HCT116 (cell line): ENCODE measurements around the gene ADGRF4. TPM values are rescaled to one million over a fixed set of nuclear protein-coding genes. Genes with fewer than 3 reads are reported as not detected.

Experiments used
- ATAC-seq: fragments of 200-7000 bp; cut with Tn5 transposase; 2 replicates; pipeline ENCODE4 v1.9.1; 2020; ENCODE audit warnings: mild to moderate bottlenecking, moderate library complexity
- BruUV-seq: library from RNA; stranded (reverse); fragments of 400-500 nt; replicated peaks from 2 replicates; lab custom pipeline; 2021; lab: Mats Ljungman, UMichigan
- CTCF ChIA-PET: fragments of 300-600 bp; sonication (Branson Sonifier 250); formaldehyde crosslinking; loops from one replicate; lab custom pipeline; 2021; ENCODE audit warnings: antibody characterized with exemption; lab: Charles Lee
- POLR2A ChIA-PET: fragments of 300-600, 350-600 bp; sonication (Branson Sonifier 250); formaldehyde crosslinking; loops from one replicate; lab custom pipeline; 2021; ENCODE audit warnings: antibody characterized with exemption; lab: Charles Lee
- RAD21 ChIA-PET, 2 experiments: fragments of 300-600 bp; sonication (Branson Sonifier 250); formaldehyde crosslinking; loops; one replicate each; lab custom pipeline; 2023; ENCODE audit warnings: low total read pairs in 2 of 2; ENCODE audit not compliant: uncharacterized antibody in 2 of 2, unreplicated experiment in 2 of 2, low non-redundant PET in 1 of 2; lab: Charles Lee
- DNase-seq: peaks from one replicate; pipeline ENCODE4 v3.0.0-alpha.2; 2010; ENCODE audit warnings: low read depth, low spot score
- H2AFZ ChIP-seq: fragments of 200-600 bp; shearing (Covaris generic), sonication (generic); 2 replicates; pipeline ENCODE4 v1.6.1; 2017; ENCODE audit warnings: low read depth, mixed run types, mixed read lengths, antibody characterized with exemption, low read length; ENCODE audit not compliant: poor library complexity, severe bottlenecking
- H3K27ac ChIP-seq: 2 replicates; pipeline ENCODE4 v1.5.1; 2012; ENCODE audit warnings: low read depth, low read length
- H3K27me3 ChIP-seq: fragments of 200-600 bp; sonication (generic); 2 replicates; pipeline ENCODE4 v1.6.1; 2016; ENCODE audit warnings: mixed run types, low read length, mixed read lengths; ENCODE audit not compliant: insufficient read depth
- H3K36me3 ChIP-seq, 2 experiments: fragments of 200-500 bp in 1 of 2; fragments of 200-600 bp in 1 of 2; sonication (Bioruptor generic) in 1 of 2; sonication (generic) in 1 of 2; 2 replicates each; pipeline versions ENCODE4 v1.5.1 to v1.6.1; 2014 to 2016; ENCODE audit warnings: low read length in 2 of 2, inconsistent platforms in 1 of 2, mixed read lengths in 1 of 2, mixed run types in 1 of 2; ENCODE audit not compliant: insufficient read depth in 2 of 2, control insufficient read depth in 1 of 2
- H3K4me1 ChIP-seq, 2 experiments: fragments of 200-600 bp in 1 of 2; sonication (generic) in 1 of 2; 2 replicates each; pipeline versions ENCODE4 v1.5.1 to v1.6.1; 2012 to 2017; ENCODE audit warnings: low read length in 2 of 2, inconsistent platforms in 1 of 2, mild to moderate bottlenecking in 1 of 2, mixed read lengths in 1 of 2, mixed run types in 1 of 2, moderate library complexity in 1 of 2; ENCODE audit not compliant: insufficient read depth in 2 of 2, control insufficient read depth in 1 of 2
- H3K4me2 ChIP-seq: fragments of 200-600 bp; sonication (generic); 2 replicates; pipeline ENCODE4 v1.6.1; 2017; ENCODE audit warnings: mixed run types, low read length, mixed read lengths
- H3K4me3 ChIP-seq, 2 experiments: fragments of 200-600 bp in 1 of 2; sonication (generic) in 1 of 2; replicated peaks in 1 of 2; 2 replicates each; pipeline ENCODE4 v1.5.1; 2011 to 2016; ENCODE audit warnings: low read length in 2 of 2, control low read depth in 1 of 2, low read depth in 1 of 2, mild to moderate bottlenecking in 1 of 2, mixed read lengths in 1 of 2, mixed run types in 1 of 2
- H3K79me2 ChIP-seq: fragments of 200-600 bp; sonication (generic); 2 replicates; pipeline ENCODE4 v1.6.1; 2017; ENCODE audit warnings: mild to moderate bottlenecking, mixed run types, low read length, moderate library complexity, mixed read lengths; ENCODE audit not compliant: insufficient read depth
- H3K9ac ChIP-seq: fragments of 200-600 bp; sonication (generic); 2 replicates; pipeline ENCODE4 v1.6.1; 2016; ENCODE audit warnings: low read length, mixed read lengths
- H3K9me2 ChIP-seq: fragments of 200-600 bp; sonication (generic), shearing (Covaris generic); 2 replicates; pipeline ENCODE4 v1.6.1; 2017; ENCODE audit warnings: mixed run types, mild to moderate bottlenecking, moderate library complexity; ENCODE audit not compliant: insufficient read depth
- H3K9me3 ChIP-seq, 2 experiments: fragments of 200-500 bp in 1 of 2; fragments of 200-600 bp in 1 of 2; sonication (Bioruptor generic) in 1 of 2; sonication (generic) in 1 of 2; 2 replicates each; pipeline ENCODE4 v1.6.1; 2014 to 2017; ENCODE audit warnings: low read length in 2 of 2, mixed read lengths in 2 of 2, inconsistent platforms in 1 of 2, low read depth in 1 of 2, mild to moderate bottlenecking in 1 of 2, mixed run types in 1 of 2, moderate library complexity in 1 of 2; ENCODE audit not compliant: control insufficient read depth in 1 of 2, insufficient read depth in 1 of 2
- H4K20me1 ChIP-seq: fragments of 200-600 bp; sonication (generic), shearing (Covaris generic); 2 replicates; pipeline ENCODE4 v1.6.1; 2017; ENCODE audit warnings: mixed run types, mild to moderate bottlenecking, moderate library complexity; ENCODE audit not compliant: insufficient read depth
- ATF3 ChIP-seq: IDR thresholded peaks from 2 replicates; pipeline ENCODE4 v1.6.1; 2012
- CEBPB ChIP-seq: IDR thresholded peaks from 2 replicates; pipeline ENCODE4 v1.6.1; 2012; ENCODE audit warnings: low read depth
- CTCF ChIP-seq, 3 experiments: fragments of 200-600 bp in 1 of 3; sonication (generic) in 1 of 3; IDR thresholded peaks in 2 of 3; conservative IDR thresholded peaks in 1 of 3; 2 replicates each; pipeline ENCODE4 v1.5.1; 2012 to 2017; ENCODE audit warnings: low read depth in 2 of 3, low read length in 2 of 3, antibody characterized with exemption in 1 of 3, borderline replicate concordance in 1 of 3, control low read depth in 1 of 3, mild to moderate bottlenecking in 1 of 3, mixed read lengths in 1 of 3, mixed run types in 1 of 3, moderate library complexity in 1 of 3; ENCODE audit not compliant: insufficient read depth in 1 of 3
- EGR1 ChIP-seq: IDR thresholded peaks from 2 replicates; pipeline ENCODE4 v1.6.1; 2012; ENCODE audit warnings: low read depth
- ELF1 ChIP-seq: IDR thresholded peaks from 2 replicates; pipeline ENCODE4 v1.6.1; 2012; ENCODE audit warnings: low read depth, borderline replicate concordance
- EZH2phosphoT487 ChIP-seq: fragments of 200-600 bp; IDR thresholded peaks from 2 replicates; pipeline ENCODE4 v1.6.1; 2018; ENCODE audit warnings: antibody characterized with exemption, borderline replicate concordance
- FOSL1 ChIP-seq: IDR thresholded peaks from 2 replicates; pipeline ENCODE4 v1.6.1; 2012; ENCODE audit warnings: low read depth
- MAX ChIP-seq: IDR thresholded peaks from 2 replicates; pipeline ENCODE4 v1.6.1; 2012
- POLR2A ChIP-seq: IDR thresholded peaks from 2 replicates; pipeline ENCODE4 v1.7.0; 2011; ENCODE audit warnings: borderline replicate concordance; ENCODE audit not compliant: insufficient read depth, insufficient read length; ENCODE audit errors: extremely low read depth
- POLR2AphosphoS5 ChIP-seq: IDR thresholded peaks from 2 replicates; pipeline ENCODE4 v1.6.1; 2011; ENCODE audit warnings: mild to moderate bottlenecking, low read depth, low read length, moderate library complexity
- RAD21 ChIP-seq: IDR thresholded peaks from 2 replicates; pipeline ENCODE4 v1.6.1; 2012; ENCODE audit warnings: low read depth, mild to moderate bottlenecking
- REST ChIP-seq: IDR thresholded peaks from 2 replicates; pipeline ENCODE4 v1.6.1; 2012; ENCODE audit warnings: low read depth
- SP1 ChIP-seq: IDR thresholded peaks from 2 replicates; pipeline ENCODE4 v1.6.1; 2012; ENCODE audit warnings: low read depth
- SRF ChIP-seq: IDR thresholded peaks from 2 replicates; pipeline ENCODE4 v1.6.1; 2012; ENCODE audit warnings: low read depth
- ZBTB33 ChIP-seq: IDR thresholded peaks from 2 replicates; pipeline ENCODE4 v1.6.1; 2011; ENCODE audit warnings: mild to moderate bottlenecking, low read length, moderate library complexity; ENCODE audit not compliant: insufficient replicate concordance; ENCODE audit errors: extremely low read depth
- ZNF274 ChIP-seq: fragments of 200-500 bp; sonication (Bioruptor generic); IDR thresholded peaks from 2 replicates; pipeline ENCODE4 v1.6.1; 2014; ENCODE audit warnings: mild to moderate bottlenecking, low read depth, low read length, inconsistent platforms
- intact Hi-C: fragments of 100-400 bp; cut with micrococcal nuclease; formaldehyde crosslinking; loops from 2 replicates; pipeline ENCODE4 v1.10.0; 2022
- total RNA-seq: library from RNA; stranded (reverse); gene quantifications from one replicate; pipeline ENCODE4 v1.2.1, GENCODE V29; 2021; ENCODE audit not compliant: unreplicated experiment

Gene ADGRF4
- total RNA-seq, 1 experiment from 2014 or later: not detected

GRCh38 chr6:47687432-47687831, 10.9 kb upstream of the ADGRF4 start:
- Histone ChIP-seq H3K9me2 (no peaks in the 10 kb centered on the region; the same call in 1 of the 2 replicates), H3K27ac (no peak overlapping the region), H3K36me3 (no peaks in the 10 kb centered on the region), H3K79me2 (no peaks in the 10 kb centered on the region), H3K9ac (no peak overlapping the region), H3K4me1 (no peaks in the 10 kb centered on the region), H4K20me1 (no peaks in the 10 kb centered on the region), H2AFZ (no peak overlapping the region)
- POLR2A ChIA-PET: no interaction called here
- no peak for ATAC-seq
- TF ChIP-seq SRF (no peak), ZBTB33 (no peak), FOSL1 (no peak), RAD21 (no peak), MAX (no peak), CTCF (IDR thresholded peaks at IDR 0.05 in 2 of 3, conservative IDR thresholded peaks at IDR 0.05 in 1 of 3; ENCODE audit: borderline replicate concordance in 1 of 3, insufficient read depth in 1 of 3, low read depth in 2 of 3, low read length in 2 of 3) (no peak), EGR1 (no peak), ATF3 (no peak), POLR2AphosphoS5 (no peak), EZH2phosphoT487 (no peak), SP1 (no peak), CEBPB (no peak), ELF1 (no peak), ZNF274 (no peak), POLR2A (no peak), REST (no peak)
- TF ChIP-seq, all 23 proteins: peak for 0
- no TSS peak for BruUV-seq
- ChIA-PET CTCF (no interaction called here), RAD21 (no interaction called here)
- Histone ChIP-seq H3K4me2 (no peak overlapping the region), H3K27me3 (no peaks in the 10 kb centered on the region), H3K4me3 (no peak overlapping the region), H3K9me3 (no peaks in the 10 kb centered on the region)
- no peak for DNase-seq
- intact Hi-C loops: no loop called here
